Measurements from ENCODE around the gene GPC5. TPM values are rescaled to one million over a fixed set of nuclear protein-coding genes. Genes with fewer than 3 reads are reported as not detected.

The GPC5 gene
- total RNA-seq, 1 experiment from 2014 or later, result 0.15 TPM

DNA sequence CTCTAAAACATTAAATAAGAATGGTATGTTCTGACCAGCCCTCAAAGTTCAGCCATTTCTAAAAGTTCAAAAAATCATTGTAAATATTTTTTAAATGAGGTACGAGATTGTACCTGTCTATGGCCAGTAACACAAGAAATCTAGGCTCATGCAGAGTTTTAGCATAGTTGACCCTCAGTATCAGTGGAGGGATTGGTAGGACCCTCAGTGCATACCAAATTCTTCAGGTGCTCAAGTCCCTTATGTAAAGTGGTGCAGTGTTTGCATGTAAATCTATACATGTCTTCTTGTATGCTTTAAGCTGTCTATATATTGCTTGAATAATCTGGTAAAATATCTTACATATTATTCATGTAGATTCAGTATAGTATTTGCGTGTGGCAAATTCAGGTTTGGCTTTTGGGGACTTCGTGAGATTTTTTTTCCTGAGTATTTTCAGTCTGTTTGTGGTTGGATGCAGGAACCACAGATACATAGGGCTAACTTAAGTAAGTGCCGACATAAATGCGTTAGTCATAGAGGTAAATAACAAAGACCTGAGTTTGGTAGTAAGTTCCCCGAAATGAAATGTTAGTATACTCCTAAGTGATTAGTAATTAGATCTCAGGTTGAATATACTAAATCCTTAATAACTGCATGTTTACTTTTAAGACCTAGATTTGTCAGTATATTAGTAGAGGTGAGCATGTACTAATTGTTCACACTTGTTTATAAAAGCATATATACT is 43.2 kb upstream of the GPC5 start:
- Histone ChIP-seq H3K4ac (ENCODE audit: low read depth, low read length) (no peak overlapping the region), H3K23me2 (ENCODE audit: insufficient read length, low read depth, low read length, poor library complexity, severe bottlenecking) (no peaks in the 10 kb centered on the region), H4K91ac (ENCODE audit: insufficient read length, low read depth, low read length) (no peak overlapping the region), H4K20me1 (ENCODE audit: control insufficient read depth, insufficient read depth, insufficient read length) (no peaks in the 10 kb centered on the region), H3K27ac (ENCODE audit: insufficient read length, low read depth, low read length) (no peak overlapping the region), H2BK5ac (ENCODE audit: insufficient read length, low read length) (no peak overlapping the region), H3K56ac (ENCODE audit: insufficient read length, low read depth, low read length) (no peak overlapping the region), H4K5ac (ENCODE audit: insufficient read length, low read depth, low read length) (no peak overlapping the region), H2BK15ac (ENCODE audit: low read depth, low read length) (no peak overlapping the region), H3T11ph (ENCODE audit: low read length) (no peak overlapping the region), H2AFZ (ENCODE audit: low read length) (no peak overlapping the region), H3K23ac (ENCODE audit: insufficient read length, low read depth, low read length) (no peak overlapping the region), H3K4me1 (ENCODE audit: insufficient read depth, low read length) (no peaks in the 10 kb centered on the region), H3K4me2 (ENCODE audit: insufficient read depth, insufficient read length, low read length) (no peak overlapping the region), H2BK20ac (ENCODE audit: low read depth, low read length, poor library complexity, severe bottlenecking) (no peak overlapping the region), H2BK120ac (ENCODE audit: low read depth, low read length, poor library complexity, severe bottlenecking) (no peak overlapping the region), H3K18ac (ENCODE audit: insufficient read length, low read depth, low read length) (no peak overlapping the region), H2AK5ac (ENCODE audit: insufficient read length, low read length) (no peak overlapping the region), H3K79me2 (ENCODE audit: insufficient read depth, low read length) (peaks cover 8% of the 10 kb centered on the region), H3K27me3 (ENCODE audit: insufficient read depth, low read length) (no peaks in the 10 kb centered on the region), H3K14ac (ENCODE audit: insufficient read depth, low read length) (no peak overlapping the region), H3K9ac (ENCODE audit: extremely low read depth, insufficient read length, low read length) (no peak overlapping the region), H4K8ac (replicated peaks; ENCODE audit: insufficient read length, low read depth, low read length) (no peak overlapping the region), H3K79me1 (ENCODE audit: insufficient read depth, low read depth, low read length, poor library complexity, severe bottlenecking) (peaks cover 4% of the 10 kb centered on the region), H2BK12ac (ENCODE audit: insufficient read length, low read depth, low read length) (no peak overlapping the region), H3K9me3 (ENCODE audit: control insufficient read depth, low read depth, low read length) (no peaks in the 10 kb centered on the region)
- Mint-ChIP-seq H3K4me1 (peaks cover 20 to 25% of the 10 kb centered on the region in 2 experiments), H3K4me3 (no peak overlapping the region), H3K27me3 (ENCODE audit: low read depth) (peaks cover 1% of the 10 kb centered on the region; the same call in 1 of the 2 replicates), H3K27ac (peak overlapping the region in 1 of 3 experiments; percentile 89; a peak in 2 of 7 replicates), H3K9me3 (no peaks in the 10 kb centered on the region), H3K36me3 (ENCODE audit: insufficient read depth in 1 of 3, low read depth in 3 of 3) (peaks cover 48 to 71% (median 61%) of the 10 kb centered on the region in 3 experiments)
- WGBS (ENCODE audit: extremely low coverage, insufficient read length, low lambda C conversion rate), result no CpG with 5 or more reads among the region's 6 CpGs
- DNase-seq, result no peak
- TF ChIP-seq, protein P1, sequence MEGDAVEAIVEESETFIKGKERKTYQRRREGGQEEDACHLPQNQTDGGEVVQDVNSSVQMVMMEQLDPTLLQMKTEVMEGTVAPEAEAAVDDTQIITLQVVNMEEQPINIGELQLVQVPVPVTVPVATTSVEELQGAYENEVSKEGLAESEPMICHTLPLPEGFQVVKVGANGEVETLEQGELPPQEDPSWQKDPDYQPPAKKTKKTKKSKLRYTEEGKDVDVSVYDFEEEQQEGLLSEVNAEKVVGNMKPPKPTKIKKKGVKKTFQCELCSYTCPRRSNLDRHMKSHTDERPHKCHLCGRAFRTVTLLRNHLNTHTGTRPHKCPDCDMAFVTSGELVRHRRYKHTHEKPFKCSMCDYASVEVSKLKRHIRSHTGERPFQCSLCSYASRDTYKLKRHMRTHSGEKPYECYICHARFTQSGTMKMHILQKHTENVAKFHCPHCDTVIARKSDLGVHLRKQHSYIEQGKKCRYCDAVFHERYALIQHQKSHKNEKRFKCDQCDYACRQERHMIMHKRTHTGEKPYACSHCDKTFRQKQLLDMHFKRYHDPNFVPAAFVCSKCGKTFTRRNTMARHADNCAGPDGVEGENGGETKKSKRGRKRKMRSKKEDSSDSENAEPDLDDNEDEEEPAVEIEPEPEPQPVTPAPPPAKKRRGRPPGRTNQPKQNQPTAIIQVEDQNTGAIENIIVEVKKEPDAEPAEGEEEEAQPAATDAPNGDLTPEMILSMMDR (conservative IDR thresholded peaks at IDR 0.05), result no peak

Data from H9 (cell line).